GM23338 (cell line): Measurements from ENCODE around the gene ANO6. TPM values are rescaled to one million over a fixed set of nuclear protein-coding genes. Genes with fewer than 3 reads are reported as not detected.

Source experiments
- polyA plus RNA-seq: library from polyadenylated mRNA; unstranded; fragments of >200 nt; fragmentation: Nextera tagmentation; extraction: Ambion mirVana; gene quantifications from 2 replicates; pipeline ENCODE4 v1.2.1, GENCODE V29; 2016
- small RNA-seq: library from RNA; depleted of rRNA; stranded (forward); fragments of <200 nt; gene quantifications from one replicate; pipeline ENCODE3, GENCODE V24; 2014; ENCODE audit warnings: low replicate concordance
- total RNA-seq: library from RNA; depleted of rRNA; stranded (reverse); fragments of >200 nt; shearing (Covaris generic); gene quantifications from 2 replicates; pipeline ENCODE4 v1.2.3, GENCODE V29; 2014; rRNA removed

Gene ANO6
- total and polyA plus RNA-seq, 2 experiments from 2014 or later = 21.1 to 48.9 TPM

Small RNA genes lying within 50 kb of the gene (small RNA-seq; reads per million reads assigned to genes)
- gene AC009248.2 = not detected

Other genes with a start within 250 kb of the ANO6 start
- gene DBX2, start 165.0 kb upstream of the ANO6 start, total RNA-seq = 0.07 TPM in 1 of 2 replicates, not detected in the other
- gene DBX2, start 165.0 kb upstream of the ANO6 start, polyA plus RNA-seq = 0.18 and 0.19 TPM in 2 replicates